Karpas-422 (cell line): ENCODE measurements around the gene FMNL2. TPM values are rescaled to one million over a fixed set of nuclear protein-coding genes. Genes with fewer than 3 reads are reported as not detected.

Source experiments
- DNase-seq: peaks from one replicate; pipeline ENCODE4 v3.0.0-alpha.2; 2015
- H2AFZ ChIP-seq: fragments of 200-600 bp; sonication (generic); 2 replicates; pipeline ENCODE4 v1.6.1; 2014; ENCODE audit warnings: antibody characterized with exemption, low read length, mixed read lengths
- H3K27ac ChIP-seq: fragments of 200-600 bp; sonication (generic); 2 replicates; pipeline ENCODE4 v1.5.1; 2014; ENCODE audit warnings: mild to moderate bottlenecking, low read length, moderate library complexity
- H3K27me3 ChIP-seq: fragments of 200-600 bp; sonication (generic); 2 replicates; pipeline ENCODE4 v1.6.1; 2014; ENCODE audit warnings: low read length, mixed read lengths
- H3K36me3 ChIP-seq: fragments of 200-600 bp; sonication (generic); 2 replicates; pipeline ENCODE4 v1.6.1; 2014; ENCODE audit warnings: low read length, mixed read lengths; ENCODE audit not compliant: insufficient read depth
- H3K4me1 ChIP-seq: fragments of 200-600 bp; sonication (generic); 2 replicates; pipeline ENCODE4 v1.6.1; 2014; ENCODE audit warnings: mild to moderate bottlenecking, low read length, mixed read lengths
- H3K4me2 ChIP-seq: fragments of 200-600 bp; sonication (generic); 2 replicates; pipeline ENCODE4 v1.6.1; 2014; ENCODE audit warnings: low read length, low read depth, mild to moderate bottlenecking; ENCODE audit not compliant: poor library complexity, severe bottlenecking
- H3K4me3 ChIP-seq: fragments of 200-600 bp; sonication (generic); 2 replicates; pipeline ENCODE4 v1.5.1; 2014; ENCODE audit warnings: mild to moderate bottlenecking, antibody characterized with exemption, low read length, mixed read lengths
- H3K79me2 ChIP-seq: fragments of 200-600 bp; sonication (generic); 2 replicates; pipeline ENCODE4 v1.6.1; 2014; ENCODE audit warnings: mild to moderate bottlenecking, low read length, mixed read lengths
- H3K9ac ChIP-seq: fragments of 200-600 bp; sonication (generic); 2 replicates; pipeline ENCODE4 v1.6.0; 2014; ENCODE audit warnings: low read length
- H3K9me2 ChIP-seq: fragments of 200-600 bp; sonication (generic), shearing (Covaris generic); replicated peaks from 2 replicates; pipeline ENCODE4 v1.6.0; 2014; ENCODE audit warnings: mild to moderate bottlenecking, low read length, moderate library complexity; ENCODE audit not compliant: insufficient read depth
- H3K9me3 ChIP-seq: fragments of 300-700, 200-600 bp; sonication (generic); 2 replicates; pipeline ENCODE4 v1.6.1; 2014; ENCODE audit warnings: low read length, mixed read lengths
- H4K20me1 ChIP-seq: fragments of 200-600 bp; sonication (generic); 2 replicates; pipeline ENCODE4 v1.6.1; 2014; ENCODE audit warnings: mild to moderate bottlenecking, antibody characterized with exemption, low read length, low read depth; ENCODE audit not compliant: insufficient read depth
- total RNA-seq: library from RNA; depleted of rRNA; stranded (reverse); fragments of >200 nt; shearing (Covaris generic); gene quantifications from 2 replicates; pipeline ENCODE4 v1.2.3, GENCODE V29; 2014; ENCODE audit warnings: low replicate concordance; rRNA removed

Gene FMNL2
- total RNA-seq, result 2.8 and 3.2 TPM in 2 replicates

- Histone ChIP-seq H3K79me2 (no peaks in the 10 kb centered on the region), H3K4me2 (peak within 1 kb of the TSS; percentile 84), H3K4me3 (peak within 1 kb of the TSS; percentile 78), H3K9me3 (no peaks in the 10 kb centered on the region), H3K9me2 (no peaks in the 10 kb centered on the region), H3K36me3 (no peaks in the 10 kb centered on the region), H3K9ac (peak within 1 kb of the TSS; percentile 68), H3K27me3 (no peaks in the 10 kb centered on the region), H3K27ac (no peak within 1 kb of the TSS), H3K4me1 (peaks cover 15% of the 10 kb centered on the region), H4K20me1 (no peaks in the 10 kb centered on the region), H2AFZ (peak within 1 kb of the TSS; percentile 98)
- DNase-seq, result peak; percentile 89
These were observed at the start of gene FMNL2 for GRCh38 chr2:152335016-152335725. Gene FMNL2, plus strand, starts transcription at chr2:152335174.

- no peak overlapping the region for H2AFZ ChIP-seq
- H3K27ac ChIP-seq, result no peak overlapping the region
- no peaks in the 10 kb centered on the region for H3K27me3 ChIP-seq
- no peaks in the 10 kb centered on the region for H3K36me3 ChIP-seq
- no peaks in the 10 kb centered on the region for H3K79me2 ChIP-seq
- H3K9ac ChIP-seq, result no peak overlapping the region
- no peaks in the 10 kb centered on the region for H4K20me1 ChIP-seq
- no peaks in the 10 kb centered on the region for H3K4me1 ChIP-seq
- no peak overlapping the region for H3K4me2 ChIP-seq
- H3K9me2 ChIP-seq, result no peaks in the 10 kb centered on the region
- no peak for DNase-seq
- no peak overlapping the region for H3K4me3 ChIP-seq
- H3K9me3 ChIP-seq, result no peaks in the 10 kb centered on the region
These were observed 42.0 kb upstream of the FMNL2 start for GRCh38 chr2:152292991-152293390.

- H3K4me2 ChIP-seq, result no peak overlapping the region
- no peaks in the 10 kb centered on the region for H3K36me3 ChIP-seq
- H3K9ac ChIP-seq, result no peak overlapping the region
- no peaks in the 10 kb centered on the region for H3K9me2 ChIP-seq
- no peaks in the 10 kb centered on the region for H3K4me1 ChIP-seq
- no peaks in the 10 kb centered on the region for H3K9me3 ChIP-seq
- no peak overlapping the region for H3K4me3 ChIP-seq
- no peaks in the 10 kb centered on the region for H3K27me3 ChIP-seq
- H2AFZ ChIP-seq, result no peak overlapping the region
- H3K27ac ChIP-seq, result no peak overlapping the region
- no peaks in the 10 kb centered on the region for H3K79me2 ChIP-seq
- no peak for DNase-seq
- H4K20me1 ChIP-seq, result no peaks in the 10 kb centered on the region
These were observed 37.3 kb upstream of the FMNL2 start for GRCh38 chr2:152297715-152298114.

- Histone ChIP-seq H3K9me3 (no peaks in the 10 kb centered on the region), H3K36me3 (no peaks in the 10 kb centered on the region), H3K4me2 (no peak overlapping the region), H3K27ac (no peak overlapping the region), H4K20me1 (no peaks in the 10 kb centered on the region), H3K79me2 (no peaks in the 10 kb centered on the region), H3K9ac (no peak overlapping the region), H3K27me3 (no peaks in the 10 kb centered on the region), H3K4me3 (no peak overlapping the region), H3K4me1 (no peaks in the 10 kb centered on the region), H2AFZ (no peak overlapping the region), H3K9me2 (no peaks in the 10 kb centered on the region)
- DNase-seq, result no peak
These were observed 36.2 kb upstream of the FMNL2 start for GRCh38 chr2:152298754-152299153.

- Histone ChIP-seq H4K20me1 (no peaks in the 10 kb centered on the region), H3K27ac (no peak overlapping the region), H3K9me2 (no peaks in the 10 kb centered on the region), H3K36me3 (no peaks in the 10 kb centered on the region), H3K9ac (no peak overlapping the region), H3K4me2 (no peak overlapping the region), H3K27me3 (no peaks in the 10 kb centered on the region), H3K79me2 (no peaks in the 10 kb centered on the region), H3K9me3 (no peaks in the 10 kb centered on the region), H3K4me1 (no peaks in the 10 kb centered on the region), H2AFZ (no peak overlapping the region), H3K4me3 (no peak overlapping the region)
- DNase-seq, result no peak
These were observed 33.8 kb upstream of the FMNL2 start for GRCh38 chr2:152301131-152301530.

- Histone ChIP-seq H3K4me1 (no peaks in the 10 kb centered on the region), H3K4me3 (no peak overlapping the region), H3K36me3 (no peaks in the 10 kb centered on the region), H3K4me2 (no peak overlapping the region), H3K27me3 (no peaks in the 10 kb centered on the region), H3K79me2 (no peaks in the 10 kb centered on the region), H3K9ac (no peak overlapping the region), H4K20me1 (no peaks in the 10 kb centered on the region), H2AFZ (no peak overlapping the region), H3K27ac (no peak overlapping the region), H3K9me2 (no peaks in the 10 kb centered on the region), H3K9me3 (no peaks in the 10 kb centered on the region)
- DNase-seq, result no peak
These were observed 31.0 kb upstream of the FMNL2 start for GRCh38 chr2:152303951-152304350.

GRCh38 chr2:152304836-152305235 is 30.1 kb upstream of the FMNL2 start:
- Histone ChIP-seq H2AFZ (no peak overlapping the region), H3K9me3 (no peaks in the 10 kb centered on the region), H3K4me3 (no peak overlapping the region), H4K20me1 (no peaks in the 10 kb centered on the region), H3K9ac (no peak overlapping the region), H3K4me2 (no peak overlapping the region), H3K36me3 (no peaks in the 10 kb centered on the region), H3K27ac (no peak overlapping the region), H3K9me2 (no peaks in the 10 kb centered on the region), H3K4me1 (no peaks in the 10 kb centered on the region), H3K27me3 (no peaks in the 10 kb centered on the region), H3K79me2 (no peaks in the 10 kb centered on the region)
- no peak for DNase-seq

GRCh38 chr2:152307863-152308262 is 27.1 kb upstream of the FMNL2 start:
- H3K9me3 ChIP-seq, result no peaks in the 10 kb centered on the region
- no peaks in the 10 kb centered on the region for H4K20me1 ChIP-seq
- H2AFZ ChIP-seq, result no peak overlapping the region
- H3K9me2 ChIP-seq, result no peaks in the 10 kb centered on the region
- DNase-seq, result no peak
- H3K27me3 ChIP-seq, result no peaks in the 10 kb centered on the region
- no peaks in the 10 kb centered on the region for H3K36me3 ChIP-seq
- no peaks in the 10 kb centered on the region for H3K4me1 ChIP-seq
- no peak overlapping the region for H3K4me2 ChIP-seq
- H3K4me3 ChIP-seq, result no peak overlapping the region
- H3K9ac ChIP-seq, result no peak overlapping the region
- no peaks in the 10 kb centered on the region for H3K79me2 ChIP-seq
- H3K27ac ChIP-seq, result no peak overlapping the region
